ENCODE results near the gene CLDN5. TPM values are rescaled to one million over a fixed set of nuclear protein-coding genes. Genes with fewer than 3 reads are reported as not detected.

Gene CLDN5
- total and polyA plus RNA-seq, 2 of the 8 experiments (the other 6 are each of a cell fraction or from before 2014, with no cell fraction given), result 1.2 to 1.6 TPM

GRCh38 chr22:19527861-19528417, 3.7 kb upstream of the CLDN5 start:
- DNase-seq (ENCODE audit: low read depth in 1 of 2, low spot score in 2 of 2) (no peak), FAIRE-seq (no peak)
- H2AFZ ChIP-seq (ENCODE audit: low read length), result no peak overlapping the region
- H3K4me1 ChIP-seq (replicated peaks in 1 of 4; ENCODE audit: control insufficient read depth in 3 of 4, insufficient read depth in 4 of 4, low read length in 3 of 4), result peaks cover 0 to 8% (median 5%) of the 10 kb centered on the region in 4 experiments; a peak in 5 of 7 replicates
- no peak overlapping the region for H2BK5ac ChIP-seq (ENCODE audit: low read depth, low read length)
- H4K20me1 ChIP-seq (replicated peaks in 1 of 2; ENCODE audit: control insufficient read depth in 1 of 2, insufficient read depth in 2 of 2, low read length in 2 of 2), result peaks cover 0 to 7% of the 10 kb centered on the region in 2 experiments
- no peak overlapping the region for H2AK5ac ChIP-seq (ENCODE audit: low read depth, low read length)
- H3K23me2 ChIP-seq (ENCODE audit: low read depth, low read length), result peaks cover 14% of the 10 kb centered on the region; the same call in 1 of the 2 replicates
- no peak overlapping the region for H3K18ac ChIP-seq (ENCODE audit: extremely low read depth, low read length)
- no peaks in the 10 kb centered on the region for H3K79me2 ChIP-seq (ENCODE audit: control insufficient read depth in 1 of 2, insufficient read depth in 2 of 2, low read length in 2 of 2)
- H4K5ac ChIP-seq (ENCODE audit: insufficient read length, low read depth, low read length), result no peak overlapping the region
- H2BK120ac ChIP-seq (replicated peaks; ENCODE audit: low read depth, low read length), result no peak overlapping the region
- H3K4ac ChIP-seq (replicated peaks; ENCODE audit: insufficient read length, low read depth, low read length), result no peak overlapping the region
- H3K4me2 ChIP-seq (ENCODE audit: insufficient read depth in 1 of 2, low read depth in 2 of 2, low read length in 2 of 2), result no peak overlapping the region
- H3K27me3 ChIP-seq (replicated peaks in 1 of 4; ENCODE audit: control insufficient read depth in 3 of 4, extremely low read depth in 1 of 4, insufficient read depth in 3 of 4, low read length in 3 of 4), result peaks cover 0 to 32% (median 26%) of the 10 kb centered on the region in 4 experiments; a peak in 6 of 7 replicates
- no peak overlapping the region for H3K56ac ChIP-seq (replicated peaks; ENCODE audit: insufficient read length, low read depth, low read length)
- no peaks in the 10 kb centered on the region for H3K79me1 ChIP-seq (ENCODE audit: low read depth, low read length)
- H4K91ac ChIP-seq (replicated peaks; ENCODE audit: insufficient read length, low read length), result no peak overlapping the region
- no peak overlapping the region for H3K23ac ChIP-seq (ENCODE audit: insufficient read length)
- no peaks in the 10 kb centered on the region for H3K36me3 ChIP-seq (ENCODE audit: control insufficient read depth in 2 of 4, insufficient read depth in 4 of 4, low read length in 3 of 4)
- ChIA-PET POLR2A (ENCODE audit: partially characterized antibody) (interaction anchor here (1.0 to 1.5 kb wide), 2 partner anchors 14 to 49 kb away, joined by 3 to 4 read pairs; partner anchors contain the start of genes CDC45 and UFD1), CTCF (ENCODE audit: partially characterized antibody) (interaction anchor here (1.0 to 1.7 kb wide), 2 partner anchors 27 to 102 kb away, joined by 3 to 4 read pairs; no protein-coding TSS in a partner anchor)
- H3K4me3 ChIP-seq (ENCODE audit: extremely low read depth in 1 of 4, insufficient read depth in 2 of 4, low read depth in 3 of 4, low read length in 4 of 4), result no peak overlapping the region
- no peak overlapping the region for H4K8ac ChIP-seq (ENCODE audit: extremely low read depth, insufficient read depth, low read length)
- H3K9ac ChIP-seq (replicated peaks in 1 of 4; ENCODE audit: extremely low read depth in 1 of 4, low read depth in 3 of 4, low read length in 3 of 4), result no peak overlapping the region
- no peak overlapping the region for H3K27ac ChIP-seq (ENCODE audit: low read depth, low read length)
- no peak overlapping the region for H2BK12ac ChIP-seq (ENCODE audit: low read depth, low read length)
- H2BK20ac ChIP-seq (ENCODE audit: low read length), result no peak overlapping the region
- H2BK15ac ChIP-seq (ENCODE audit: low read length), result no peak overlapping the region
- H3K14ac ChIP-seq (ENCODE audit: insufficient read length), result no peak overlapping the region
- H3K9me3 ChIP-seq (ENCODE audit: insufficient read depth in 2 of 2, low read depth in 1 of 2, low read length in 1 of 2), result no peaks in the 10 kb centered on the region
- 91% methylated on average over 17 of the region's 17 CpGs; no CpG with 5 or more reads in 1 of the 2 experiments for WGBS, 2 experiments (ENCODE audit: extremely low coverage in 1 of 2, insufficient coverage in 1 of 2, insufficient read length in 1 of 2, insufficient replicate concordance in 2 of 2, low coverage in 1 of 2, low lambda C conversion rate in 2 of 2, missing lambda C conversion rate in 1 of 2)
- TF ChIP-seq USF2 (IDR thresholded peaks at IDR 0.05; ENCODE audit: low read length), result no peak
- TF ChIP-seq KDM1A (IDR thresholded peaks at IDR 0.05; ENCODE audit: borderline replicate concordance, low read length), result no peak
- TF ChIP-seq RNF2 (IDR thresholded peaks at IDR 0.05; ENCODE audit: borderline replicate concordance, low read depth, low read length, missing control alignments, poor library complexity, severe bottlenecking), result no peak
- no peak for TF ChIP-seq KDM4A (IDR thresholded peaks at IDR 0.05; ENCODE audit: low read depth, low read length, severe bottlenecking)
- TF ChIP-seq TBP (IDR thresholded peaks at IDR 0.05; ENCODE audit: low read depth, low read length), result no peak
- TF ChIP-seq ZNF274 (IDR thresholded peaks at IDR 0.05; ENCODE audit: borderline replicate concordance, extremely low read depth, low read length), result no peak
- no peak for TF ChIP-seq RAD21 (IDR thresholded peaks at IDR 0.05 in 1 of 2, conservative IDR thresholded peaks at IDR 0.05 in 1 of 2; ENCODE audit: low read depth in 2 of 2, low read length in 2 of 2)
- TF ChIP-seq SP1 (IDR thresholded peaks at IDR 0.05; ENCODE audit: low read depth, low read length), result no peak
- no peak for TF ChIP-seq SIX5 (IDR thresholded peaks at IDR 0.05; ENCODE audit: low read depth, low read length)
- TF ChIP-seq RFX5 (IDR thresholded peaks at IDR 0.05; ENCODE audit: borderline replicate concordance, low read depth, low read length), result no peak
- no peak for TF ChIP-seq JUND (IDR thresholded peaks at IDR 0.05; ENCODE audit: low read length)

Measured in H1 (cell line).